Measurements from ENCODE around the gene ART4.

The ART4 gene

DNA sequence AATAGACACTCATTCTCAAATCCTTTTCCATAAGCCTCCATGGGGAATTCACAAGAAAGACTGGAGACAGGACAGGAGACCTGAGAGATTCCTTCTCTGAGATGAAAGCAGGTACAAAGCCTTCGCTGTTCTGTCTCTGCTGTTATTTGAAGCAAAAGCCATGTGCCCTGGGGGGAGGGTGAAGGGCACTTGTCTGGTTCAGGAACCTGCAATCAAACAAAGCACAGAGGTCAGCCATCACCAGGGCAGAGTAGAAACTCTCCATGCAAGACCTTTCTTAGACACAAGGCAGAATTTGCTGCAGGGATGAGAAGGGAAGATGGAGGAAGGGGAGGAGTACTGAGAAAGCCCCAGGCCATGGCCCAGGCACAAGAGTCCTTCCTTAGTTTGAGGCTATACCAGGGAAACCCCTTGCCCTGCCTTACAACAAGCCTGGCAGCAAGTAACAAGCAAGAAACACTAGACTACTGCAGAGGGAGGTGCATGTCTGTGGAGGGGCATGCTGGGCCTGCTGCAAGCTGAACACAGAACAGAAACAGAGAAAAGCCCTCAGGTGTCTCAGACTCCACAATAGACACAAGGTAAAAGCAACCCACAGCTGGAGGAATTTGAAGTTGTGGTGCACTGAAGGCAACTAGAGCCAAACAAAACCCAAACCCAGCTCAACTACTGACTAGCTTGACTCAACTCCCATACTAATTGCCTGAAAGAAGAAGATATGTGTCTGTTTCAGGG is 7.8 kb upstream of the ART4 start:
- DNase-seq, result no peak

DNA sequence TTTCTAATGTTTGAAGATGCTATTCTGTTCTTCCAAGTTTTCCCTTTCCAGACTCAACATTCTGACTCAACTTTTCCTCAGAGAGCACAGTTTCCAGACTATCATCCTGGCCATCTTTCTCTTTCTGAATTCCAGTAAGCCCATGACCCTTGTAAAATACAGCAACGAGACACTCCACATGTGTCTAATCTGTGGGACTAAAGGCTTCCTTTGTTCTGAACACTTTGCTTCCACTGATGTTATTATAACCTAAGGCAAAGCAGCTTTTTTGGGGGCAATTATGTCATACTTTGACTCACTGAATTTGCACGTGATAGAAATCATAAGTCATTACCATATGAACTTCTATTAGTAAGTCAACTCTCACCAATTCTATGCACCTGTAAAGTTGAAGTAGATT is 6.3 kb upstream of the ART4 start:
- DNase-seq, result no peak

DNA sequence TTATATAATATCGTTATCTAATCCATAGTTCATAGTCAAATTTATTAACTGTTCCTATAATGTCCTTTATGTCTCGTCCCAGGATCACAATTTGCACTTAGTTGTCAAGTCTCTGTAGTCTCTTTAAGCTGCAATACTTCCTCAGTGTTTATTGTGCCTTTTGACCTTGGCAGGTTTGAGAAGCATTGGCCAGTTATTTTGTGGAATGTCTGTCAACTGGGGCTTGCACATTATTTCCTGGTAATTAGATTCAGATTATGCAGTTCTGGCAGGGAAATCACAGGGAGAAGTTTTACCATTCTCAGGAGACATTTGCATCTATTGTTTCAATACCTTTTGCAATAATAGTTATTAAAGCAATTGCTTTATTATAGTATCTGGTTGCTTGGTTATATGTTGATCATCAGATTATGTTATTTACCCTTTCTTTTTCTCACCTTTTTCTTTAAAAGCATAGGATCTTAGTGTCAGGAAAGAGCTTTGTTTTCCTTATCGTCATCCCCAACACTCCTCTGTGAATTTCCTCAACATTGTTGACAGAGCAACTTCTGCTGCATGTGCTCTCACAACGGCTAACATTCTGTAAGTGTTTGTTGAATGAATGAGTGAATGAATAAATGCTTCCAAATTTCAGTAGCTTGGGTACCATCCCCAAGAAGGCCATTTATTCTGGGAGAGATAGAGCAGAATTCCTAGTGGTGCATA is 3.7 kb upstream of the ART4 start:
- no peak for DNase-seq

DNA sequence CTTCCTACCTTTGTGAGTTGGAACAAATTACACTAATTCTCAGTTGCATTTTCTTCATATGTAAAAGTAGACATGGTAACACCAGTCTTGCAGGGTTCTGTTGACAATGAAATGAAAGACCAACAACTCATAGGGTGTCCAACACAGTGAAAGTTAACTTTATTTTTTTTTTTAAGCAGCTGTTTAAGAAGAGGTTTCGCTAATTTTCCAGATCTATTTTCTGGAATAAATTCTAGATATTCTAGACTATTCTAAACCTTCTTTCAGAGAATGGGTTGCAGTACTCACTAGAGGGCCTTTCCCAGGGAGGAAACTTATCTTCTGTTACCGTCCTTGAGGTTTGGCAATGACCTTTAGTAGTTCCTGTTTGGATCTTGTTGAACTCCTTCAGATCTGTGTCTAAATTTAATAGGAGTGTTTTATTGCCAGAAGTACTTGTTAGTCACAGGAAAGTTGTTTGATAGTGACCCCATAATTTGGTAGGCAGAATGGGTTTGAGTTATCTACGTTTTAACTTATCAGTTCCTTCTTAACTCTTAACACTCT is 2.8 kb upstream of the ART4 start:
- DNase-seq, result no peak

DNA sequence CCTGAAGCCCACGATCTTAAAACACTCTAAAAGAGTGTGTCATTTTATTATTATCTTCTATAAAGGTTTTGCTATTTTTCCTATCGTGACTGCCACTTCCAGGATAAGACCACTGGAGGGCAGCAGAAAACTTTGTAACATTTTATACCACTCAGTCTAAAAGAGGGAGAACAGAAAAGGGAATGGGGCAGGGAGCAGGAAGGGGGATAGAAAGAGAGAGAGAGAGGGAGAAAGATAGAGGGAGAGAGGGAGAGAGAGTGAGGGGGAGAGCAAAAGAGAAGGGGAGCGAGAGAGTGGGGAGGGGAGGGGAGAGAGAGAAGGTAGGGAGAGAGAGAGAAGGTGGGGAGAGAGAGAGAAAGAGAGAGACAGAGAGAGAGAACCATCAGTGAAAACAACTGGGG is 2.0 kb upstream of the ART4 start:
- peak; percentile 29 for DNase-seq

DNA sequence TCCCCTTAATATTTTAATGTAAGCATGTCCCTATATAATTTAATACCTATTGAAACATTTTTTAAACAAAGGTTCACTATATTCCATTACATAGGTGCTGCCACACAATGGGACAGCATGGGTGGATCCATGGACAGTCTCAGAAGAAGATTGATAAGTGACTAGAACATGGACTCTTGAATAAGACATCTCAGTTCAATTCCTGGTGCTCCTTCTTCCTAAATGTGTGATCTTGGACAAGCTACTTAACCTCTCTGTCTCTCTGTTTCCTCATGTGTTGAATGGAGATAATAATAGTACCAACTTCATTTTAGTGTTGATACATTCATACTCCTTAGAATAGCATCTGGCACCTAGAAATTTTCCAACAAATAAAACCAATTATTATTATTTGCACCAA is 1.1 kb upstream of the ART4 start:
- no peak for DNase-seq

- no peak for DNase-seq
Observed at GRCh38 chr12:14842315-14842714, 1.0 kb downstream of the ART4 start.

DNA sequence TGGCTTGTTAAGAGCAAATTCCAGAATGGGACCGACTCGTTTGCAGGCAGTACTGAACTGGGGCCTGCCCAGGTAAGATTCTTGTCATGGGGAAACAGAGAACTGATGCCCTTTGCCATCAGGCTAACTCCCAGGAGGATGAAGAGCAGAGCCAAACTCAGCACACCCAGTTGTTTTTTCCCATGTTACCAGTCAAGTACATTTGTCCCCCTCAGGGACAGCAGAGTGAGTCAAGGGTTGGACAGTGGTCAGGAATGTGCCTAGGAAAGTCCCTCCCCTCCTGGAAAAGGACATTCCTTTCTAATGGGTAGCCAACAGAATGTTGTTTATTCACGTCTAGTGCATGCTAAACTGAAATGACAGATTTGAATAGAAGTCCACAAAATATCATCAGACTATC is 1.6 kb downstream of the ART4 start:
- no peak for DNase-seq

GRCh38 chr12:14840616-14841015 is 2.7 kb downstream of the ART4 start:
- no peak for DNase-seq

DNA sequence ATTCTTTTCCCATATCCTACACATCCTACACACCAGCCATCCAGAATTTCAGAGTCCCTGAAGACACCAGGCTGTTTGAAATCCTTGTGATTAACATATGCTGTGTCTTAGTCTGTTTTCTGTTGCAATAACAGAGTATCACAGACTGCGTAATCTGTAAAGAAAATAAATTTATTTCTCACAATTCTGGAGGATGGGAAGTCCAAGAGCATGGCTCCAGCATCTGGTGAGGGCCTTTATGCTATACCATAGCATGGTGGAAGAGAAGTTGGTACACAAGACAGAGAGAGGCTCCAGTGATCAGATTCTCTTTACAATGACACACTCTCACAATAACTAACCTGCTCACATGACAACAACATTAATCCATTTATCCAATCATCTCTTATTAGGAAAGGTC is 4.1 kb downstream of the ART4 start:
- no peak for DNase-seq

GRCh38 chr12:14836336-14837210 is 6.8 kb downstream of the ART4 start:
- no peak for DNase-seq

GRCh38 chr12:14834509-14834908 is 8.8 kb downstream of the ART4 start:
- no peak for DNase-seq

DNA sequence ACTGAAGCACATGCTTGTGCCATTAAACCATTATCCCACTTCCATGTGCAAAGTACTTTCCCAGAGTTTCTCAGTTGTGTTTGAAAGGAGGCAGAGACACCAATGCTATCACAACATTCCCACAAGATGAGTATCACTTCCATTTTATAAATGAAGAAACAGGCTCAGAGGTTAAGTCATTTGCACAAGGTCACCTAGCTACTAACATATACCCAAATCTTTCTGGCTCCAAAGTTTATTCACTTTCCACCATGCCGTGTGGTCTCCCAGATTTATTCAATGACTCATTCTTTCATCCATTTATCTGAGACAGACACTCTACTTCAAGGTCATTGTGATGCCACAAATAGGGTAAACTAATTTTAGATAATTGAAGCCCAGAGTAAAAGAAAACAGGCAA is 9.4 kb downstream of the ART4 start:
- no peak for DNase-seq

- no peak for DNase-seq
Observed at GRCh38 chr12:14833336-14833735, 10.0 kb downstream of the ART4 start.

GRCh38 chr12:14828892-14829291 is 14.4 kb downstream of the ART4 start:
- no peak for DNase-seq

- no peak for DNase-seq
Observed at GRCh38 chr12:14827043-14827442, 16.3 kb downstream of the ART4 start.

- no peak for DNase-seq
Observed at GRCh38 chr12:14826491-14826890, 16.8 kb downstream of the ART4 start.

DNA sequence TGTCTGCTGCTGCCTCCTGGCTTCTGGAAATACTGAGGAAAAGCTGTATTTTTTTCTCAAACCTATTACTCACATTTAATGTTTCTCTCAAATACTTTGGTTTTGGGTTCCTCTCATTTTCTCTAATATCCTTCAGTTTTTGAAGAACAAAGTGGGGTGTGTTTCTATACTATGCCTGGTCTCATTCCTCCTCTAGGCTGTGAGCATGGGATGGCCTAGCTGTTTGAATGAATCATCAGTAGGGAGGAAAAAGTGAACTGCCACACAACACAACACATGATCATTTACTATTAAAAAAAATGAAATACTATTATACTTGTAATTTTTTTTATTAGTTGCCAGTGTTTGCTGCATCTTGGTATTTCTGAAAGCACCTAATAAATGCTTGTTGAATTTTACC is 18.1 kb downstream of the ART4 start:
- no peak for DNase-seq

GRCh38 chr12:14824012-14824634 is 19.2 kb downstream of the ART4 start:
- DNase-seq, result no peak

DNA sequence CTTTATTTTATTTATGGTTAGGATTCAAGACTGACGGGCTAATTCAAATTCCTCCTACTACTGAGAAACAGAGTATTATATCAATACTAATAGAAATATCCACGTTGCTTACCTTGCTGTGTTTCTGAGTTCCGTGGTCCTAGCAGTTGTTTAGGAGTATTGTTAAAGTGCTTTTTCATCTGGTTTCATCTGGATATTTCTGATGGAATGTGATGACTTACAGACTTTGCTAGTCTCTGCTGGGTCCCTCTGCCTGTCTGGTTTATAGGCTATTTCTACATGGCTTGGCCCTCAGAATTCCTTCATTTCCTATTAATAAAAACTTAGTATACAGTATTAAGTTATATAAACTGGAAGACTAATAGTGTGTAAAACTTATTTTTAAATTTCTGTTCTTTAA is 29.3 kb downstream of the ART4 start, which contains the start of gene SMCO3:
SMCO3 (minus strand) TSS at position 169 of the 400 bp plus-strand sequence. CDS start 7,502 bp downstream, outside the sequence.
- no peak for DNase-seq

- no peak for DNase-seq
Observed at GRCh38 chr12:14811486-14811885, 31.8 kb downstream of the ART4 start.

DNA sequence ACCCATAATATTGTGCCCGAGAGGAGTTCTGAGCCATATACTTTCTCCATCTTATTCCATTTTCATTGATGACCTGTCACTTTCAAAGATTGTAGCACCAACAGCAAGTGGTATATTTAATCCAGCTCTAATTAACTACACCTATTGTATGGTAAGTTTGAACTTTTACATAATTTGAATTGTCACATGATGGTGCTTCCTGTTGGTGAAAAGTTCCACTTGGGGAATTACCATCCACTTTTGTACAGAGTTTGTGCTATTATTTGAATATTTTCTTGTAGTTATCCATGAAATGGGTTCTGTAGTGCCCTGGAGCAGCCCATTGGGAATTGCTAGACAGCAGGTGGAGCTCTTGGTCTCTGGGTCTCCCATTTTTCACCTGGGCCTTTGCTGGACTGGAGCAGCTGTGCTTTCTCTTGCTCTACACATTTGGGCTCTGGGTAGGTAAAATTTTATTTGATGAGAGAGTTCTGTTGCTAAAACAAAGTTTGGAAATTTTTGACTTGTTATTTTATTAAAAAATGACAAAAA is 32.3 kb downstream of the ART4 start:
- no peak for DNase-seq
